ENCODE data around the gene TMEM131. TPM values are rescaled to one million over a fixed set of nuclear protein-coding genes. Genes with fewer than 3 reads are reported as not detected.
A peak's percentile ranks its signal among the peaks of the same experiment; 100 is the strongest.

TMEM131 gene
- total and polyA plus RNA-seq, 2 of the 8 experiments (the other 6 are each of a cell fraction or from before 2014, with no cell fraction given): 9.7 to 22.9 TPM

DNA sequence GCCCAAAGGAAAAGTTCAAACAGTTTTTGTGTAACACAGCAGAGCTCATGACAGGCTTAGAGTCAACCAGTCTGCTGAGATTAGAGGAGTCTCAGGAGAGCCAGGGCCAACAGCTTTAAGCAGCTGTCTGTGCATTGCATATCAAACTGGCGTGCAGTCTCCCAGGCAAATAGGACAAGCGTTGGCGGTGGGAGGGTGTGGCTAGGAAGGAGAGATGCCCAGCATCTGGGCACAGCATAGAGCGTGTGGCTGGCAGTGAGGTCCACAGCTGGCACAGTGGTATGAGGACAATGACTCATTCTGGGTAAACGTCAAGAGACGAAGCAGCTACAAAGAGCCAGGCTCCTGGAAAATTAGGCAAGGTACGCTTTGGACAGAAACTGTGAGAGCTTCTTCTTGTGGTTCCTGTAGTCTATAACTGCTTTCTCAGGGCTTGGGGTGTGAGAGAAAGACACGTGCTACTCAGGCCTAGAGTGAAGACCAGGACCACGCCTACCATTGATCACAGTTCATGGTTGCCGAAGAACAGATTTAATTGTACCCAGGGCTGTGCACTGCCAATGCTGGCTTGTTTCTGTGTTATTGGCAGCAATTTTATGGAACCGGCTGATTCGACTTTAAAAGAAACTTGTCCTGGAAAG is 267.5 kb downstream of the TMEM131 start:
- Histone ChIP-seq H2AFZ (ENCODE audit: low read length) (no peak overlapping the region), H3K4me1 (replicated peaks in 1 of 4; ENCODE audit: control insufficient read depth in 3 of 4, insufficient read depth in 4 of 4, low read length in 3 of 4) (no peaks in the 10 kb centered on the region; a peak in 1 of 7 replicates), H3K27ac (ENCODE audit: low read depth, low read length) (no peak overlapping the region), H3K27me3 (replicated peaks in 1 of 4; ENCODE audit: control insufficient read depth in 3 of 4, extremely low read depth in 1 of 4, insufficient read depth in 3 of 4, low read length in 3 of 4) (no peaks in the 10 kb centered on the region), H3K23me2 (ENCODE audit: low read depth, low read length) (no peaks in the 10 kb centered on the region), H3K4me3 (ENCODE audit: extremely low read depth in 1 of 4, insufficient read depth in 2 of 4, low read depth in 3 of 4, low read length in 4 of 4) (no peak overlapping the region), H2BK12ac (ENCODE audit: low read depth, low read length) (no peak overlapping the region), H4K91ac (replicated peaks; ENCODE audit: insufficient read length, low read length) (no peak overlapping the region), H2BK20ac (ENCODE audit: low read length) (no peak overlapping the region), H4K5ac (ENCODE audit: insufficient read length, low read depth, low read length) (no peak overlapping the region), H3K14ac (ENCODE audit: insufficient read length) (no peak overlapping the region), H3K56ac (replicated peaks; ENCODE audit: insufficient read length, low read depth, low read length) (no peak overlapping the region), H3K9ac (replicated peaks in 1 of 4; ENCODE audit: extremely low read depth in 1 of 4, low read depth in 3 of 4, low read length in 3 of 4) (no peak overlapping the region), H3K4me2 (ENCODE audit: insufficient read depth in 1 of 2, low read depth in 2 of 2, low read length in 2 of 2) (no peak overlapping the region), H3K23ac (ENCODE audit: insufficient read length) (no peak overlapping the region), H3K79me1 (ENCODE audit: low read depth, low read length) (no peaks in the 10 kb centered on the region), H2BK120ac (replicated peaks; ENCODE audit: low read depth, low read length) (no peak overlapping the region), H2BK5ac (ENCODE audit: low read depth, low read length) (no peak overlapping the region), H3K4ac (replicated peaks; ENCODE audit: insufficient read length, low read depth, low read length) (no peak overlapping the region), H2BK15ac (ENCODE audit: low read length) (no peak overlapping the region), H3K18ac (ENCODE audit: extremely low read depth, low read length) (no peak overlapping the region), H3K9me3 (ENCODE audit: insufficient read depth in 2 of 2, low read depth in 1 of 2, low read length in 1 of 2) (no peaks in the 10 kb centered on the region), H3K79me2 (ENCODE audit: control insufficient read depth in 1 of 2, insufficient read depth in 2 of 2, low read length in 2 of 2) (no peaks in the 10 kb centered on the region), H3K36me3 (ENCODE audit: control insufficient read depth in 2 of 4, insufficient read depth in 4 of 4, low read length in 3 of 4) (no peaks in the 10 kb centered on the region), H4K20me1 (replicated peaks in 1 of 2; ENCODE audit: control insufficient read depth in 1 of 2, insufficient read depth in 2 of 2, low read length in 2 of 2) (peaks cover 0 to 2% of the 10 kb centered on the region in 2 experiments), H2AK5ac (ENCODE audit: low read depth, low read length) (no peak overlapping the region), H4K8ac (ENCODE audit: extremely low read depth, insufficient read depth, low read length) (peak overlapping the region; percentile 4; the same call in 1 of the 2 replicates)
- no peak for DNase-seq (ENCODE audit: low read depth in 1 of 2, low spot score in 2 of 2)
- ChIA-PET CTCF (ENCODE audit: partially characterized antibody) (interaction anchor here (0.7 to 11.0 kb wide), 7 partner anchors 13 to 28 kb away, joined by 3 to 105 read pairs (median 4); no protein-coding TSS in a partner anchor), POLR2A (ENCODE audit: partially characterized antibody) (no interaction called here)
- 91% methylated on average over 12 of the region's 12 CpGs; no CpG with 5 or more reads in 1 of the 2 experiments for WGBS, 2 experiments (ENCODE audit: extremely low coverage in 1 of 2, insufficient coverage in 1 of 2, insufficient read length in 1 of 2, insufficient replicate concordance in 2 of 2, low coverage in 1 of 2, low lambda C conversion rate in 2 of 2, missing lambda C conversion rate in 1 of 2)
- no peak for FAIRE-seq
- TF ChIP-seq CHD2 (IDR thresholded peaks at IDR 0.05; ENCODE audit: low read length): no peak
- no peak for TF ChIP-seq TBP (IDR thresholded peaks at IDR 0.05; ENCODE audit: low read depth, low read length)
- TF ChIP-seq NANOG (IDR thresholded peaks at IDR 0.05; ENCODE audit: insufficient read depth, low read depth, low read length, poor library complexity, severe bottlenecking): no peak
- no peak for TF ChIP-seq CTBP2 (IDR thresholded peaks at IDR 0.05; ENCODE audit: borderline replicate concordance, insufficient read depth, insufficient read length, low read length)
- TF ChIP-seq ASH2L (IDR thresholded peaks at IDR 0.05; ENCODE audit: low read length): no peak
- TF ChIP-seq RAD21 (IDR thresholded peaks at IDR 0.05 in 1 of 2, conservative IDR thresholded peaks at IDR 0.05 in 1 of 2; ENCODE audit: low read depth in 2 of 2, low read length in 2 of 2): no peak
- no peak for TF ChIP-seq BCL11A (IDR thresholded peaks at IDR 0.05; ENCODE audit: low read depth in 2 of 2, low read length in 2 of 2)
- no peak for TF ChIP-seq EGR1 (IDR thresholded peaks at IDR 0.05; ENCODE audit: borderline replicate concordance, low read depth, low read length)
- TF ChIP-seq SIN3A (conservative IDR thresholded peaks at IDR 0.05 in 1 of 2, IDR thresholded peaks at IDR 0.05 in 1 of 2; ENCODE audit: low read depth in 1 of 2, low read length in 2 of 2): no peak
- no peak for TF ChIP-seq CEBPB (IDR thresholded peaks at IDR 0.05; ENCODE audit: low read depth, low read length)
- no peak for TF ChIP-seq RBBP5 (IDR thresholded peaks at IDR 0.05; ENCODE audit: borderline replicate concordance, low read depth, low read length)
- no peak for TF ChIP-seq NRF1 (IDR thresholded peaks at IDR 0.05; ENCODE audit: low read depth, low read length)
- TF ChIP-seq RXRA (IDR thresholded peaks at IDR 0.05; ENCODE audit: insufficient read depth, low read depth, low read length): no peak

Measured in H1 (cell line).